GM12878 (cell line): ENCODE results near the gene ADAMTSL2. TPM values are rescaled to one million over a fixed set of nuclear protein-coding genes. Genes with fewer than 3 reads are reported as not detected.

ENCODE experiments used
- ATAC-seq: fragments of 200-7000 bp; cut with Tn5 transposase; 3 replicates; pipeline ENCODE4 v1.9.1; 2020; ENCODE audit warnings: mild to moderate bottlenecking, moderate library complexity
- BruUV-seq: library from RNA; stranded (reverse); fragments of 400-500 nt; replicated peaks from 2 replicates; lab custom pipeline; 2021; lab: Mats Ljungman, UMichigan
- CTCF ChIA-PET: fragments of 300-600 bp; sonication (Branson Sonifier 250); formaldehyde crosslinking; extraction: SDS; loops from one replicate; lab custom pipeline; 2021; ENCODE audit warnings: inconsistent platforms; lab: Yijun Ruan, JAX
- POLR2A ChIA-PET: fragments of 350-600 bp; formaldehyde crosslinking; extraction: SDS; loops from one replicate; lab custom pipeline; 2021; ENCODE audit warnings: inconsistent platforms; lab: Charles Lee
- RAD21 ChIA-PET: fragments of 300-600 bp; sonication (Branson Sonifier 250); formaldehyde crosslinking; loops from one replicate; lab custom pipeline; 2023; ENCODE audit warnings: antibody characterized with exemption; ENCODE audit not compliant: unreplicated experiment; lab: Charles Lee
- SMC1A ChIA-PET: fragments of 300-600 bp; sonication (Branson Sonifier 250); formaldehyde crosslinking; loops from one replicate; lab custom pipeline; 2023; ENCODE audit not compliant: unreplicated experiment, uncharacterized antibody; lab: Charles Lee
- DNase-seq: peaks from one replicate; pipeline ENCODE4 v3.0.0-alpha.2; 2011; ENCODE audit warnings: low read depth, low spot score
- FAIRE-seq: peaks from 3 replicates; lab custom pipeline; 2011; peaks lifted over from hg19 to GRCh38; lab: Jason Lieb, UNC
- H2AFZ ChIP-seq: 2 replicates; pipeline ENCODE4 v1.6.0; 2011; ENCODE audit warnings: low read depth, low read length, control low read depth; ENCODE audit not compliant: control insufficient read depth
- H3K27ac ChIP-seq: 2 replicates; pipeline ENCODE4 v1.5.1; 2011; ENCODE audit warnings: control low read depth; ENCODE audit not compliant: control insufficient read depth, insufficient read depth
- H3K27me3 ChIP-seq, 2 experiments: replicated peaks in 1 of 2; 2 replicates each; pipeline versions ENCODE4 v1.6.0 to v1.6.1; 2011; ENCODE audit warnings: low read length in 1 of 2; ENCODE audit not compliant: control insufficient read depth in 2 of 2, insufficient read depth in 2 of 2
- H3K36me3 ChIP-seq, 2 experiments: 2 replicates each; pipeline ENCODE4 v1.5.1; 2011; ENCODE audit warnings: low read length in 1 of 2; ENCODE audit not compliant: control insufficient read depth in 2 of 2, insufficient read depth in 2 of 2
- H3K4me1 ChIP-seq: 2 replicates; pipeline ENCODE4 v1.6.1; 2011; ENCODE audit warnings: mild to moderate bottlenecking, low read length, moderate library complexity, mixed read lengths; ENCODE audit not compliant: control insufficient read depth, insufficient read depth
- H3K4me2 ChIP-seq: 2 replicates; pipeline ENCODE4 v1.6.0; 2011; ENCODE audit warnings: control low read depth; ENCODE audit not compliant: control insufficient read depth, insufficient read depth
- H3K4me3 ChIP-seq: fragments of 200-600 bp; sonication (generic); 2 replicates; pipeline ENCODE4 v1.5.1; 2016
- H3K79me2 ChIP-seq: 2 replicates; pipeline ENCODE4 v1.6.0; 2011; ENCODE audit warnings: low read length; ENCODE audit not compliant: control insufficient read depth, insufficient read depth
- H3K9ac ChIP-seq: 2 replicates; pipeline ENCODE4 v1.8.0; 2011; ENCODE audit warnings: low read length, control low read depth, mixed read lengths; ENCODE audit not compliant: control insufficient read depth, insufficient read depth
- H3K9me3 ChIP-seq: replicated peaks from 3 replicates; pipeline ENCODE4 v1.5.1; 2011; ENCODE audit warnings: mild to moderate bottlenecking, low read length; ENCODE audit not compliant: control insufficient read depth, insufficient read depth
- H4K20me1 ChIP-seq: 2 replicates; pipeline ENCODE4 v1.6.0; 2011; ENCODE audit not compliant: control insufficient read depth, insufficient read depth
- CTCF ChIP-seq, 3 experiments: IDR thresholded peaks in 2 of 3; conservative IDR thresholded peaks in 1 of 3; 2 replicates each; pipeline ENCODE4 v1.5.1; 2011; ENCODE audit warnings: low read depth in 3 of 3, low read length in 3 of 3, mild to moderate bottlenecking in 3 of 3, control low read depth in 2 of 3, moderate library complexity in 2 of 3, inconsistent platforms in 1 of 3, mixed read lengths in 1 of 3; ENCODE audit not compliant: control insufficient read depth in 2 of 3, insufficient read depth in 1 of 3; ENCODE audit errors: extremely low read depth in 1 of 3
- FOS ChIP-seq: IDR thresholded peaks from 3 replicates; pipeline ENCODE4 v1.6.1; 2011; ENCODE audit warnings: borderline replicate concordance; ENCODE audit not compliant: insufficient read length; ENCODE audit errors: extremely low read depth
- JUND ChIP-seq: IDR thresholded peaks from 2 replicates; pipeline ENCODE4 v1.6.1; 2012; ENCODE audit warnings: low read depth, mild to moderate bottlenecking, low read length, improper control_type of control experiment, moderate library complexity
- RUNX3 ChIP-seq: IDR thresholded peaks from 2 replicates; pipeline ENCODE4 v1.6.1; 2012; ENCODE audit warnings: low read length, inconsistent platforms
- TCF3 ChIP-seq: IDR thresholded peaks from 2 replicates; pipeline ENCODE4 v1.6.1; 2012; ENCODE audit warnings: low read depth, mild to moderate bottlenecking, low read length, borderline replicate concordance; ENCODE audit not compliant: insufficient read depth
- USF1 ChIP-seq: IDR thresholded peaks from 2 replicates; pipeline ENCODE4 v1.6.1; 2011; ENCODE audit warnings: borderline replicate concordance, low read depth, mild to moderate bottlenecking, moderate library complexity, mixed read lengths, low read length; ENCODE audit not compliant: insufficient read depth; ENCODE audit errors: extremely low read length
- whole genome bisulfite sequencing: methylation state at CpG from one replicate; pipeline ENCODE4 v1.1.6; 2016; ENCODE audit warnings: low lambda C conversion rate; ENCODE audit not compliant: insufficient replicate concordance, insufficient coverage; ENCODE audit errors: missing lambda C conversion rate; 5-methylcytosine and 5-hydroxymethylcytosine counted together
- in situ Hi-C: fragments of 300-500 bp; cut with MboI; formaldehyde crosslinking; loops from 9 replicates; pipeline ENCODE4 v1.14.3; 2018; ENCODE audit warnings: mixed read lengths
- intact Hi-C: fragments of 100-400 bp; cut with micrococcal nuclease; formaldehyde crosslinking; loops from one replicate; pipeline ENCODE4 v1.14.2; 2022; ENCODE audit not compliant: unreplicated experiment
- polyA plus RNA-seq, 11 experiments: library from polyadenylated mRNA; depleted of rRNA in 4 of 11; unstranded in 6 of 11; stranded (reverse) in 5 of 11; fragments of >200 nt; fragmentation: Nextera tagmentation in 4 of 11; fragmentation: Illumina TruSeq in 1 of 11; extraction: Ambion mirVana in 4 of 11; extraction: Trizol in 1 of 11; gene quantifications; 1 replicate in 1 of 11; 2 replicates in 10 of 11; pipeline versions ENCODE4 v1.2.1 to v1.2.3, GENCODE V29; 2011 to 2016; ENCODE audit warnings: inconsistent platforms in 2 of 11, missing spikeins in 2 of 11, low read depth in 1 of 11
- total RNA-seq, 4 experiments: library from RNA; depleted of rRNA in 3 of 4; stranded (reverse); fragments of >200 nt in 3 of 4; fragmentation: Illumina TruSeq in 1 of 4; extraction: Trizol in 1 of 4; gene quantifications; 2 replicates each; pipeline versions ENCODE4 v1.2.1 to v1.2.3, GENCODE V29; 2013 to 2021

ADAMTSL2 gene
- total and polyA plus RNA-seq, 10 of the 15 experiments (the other 5 are each of a cell fraction or from before 2014, with no cell fraction given) = 0.07 TPM; not detected in 9

DNA sequence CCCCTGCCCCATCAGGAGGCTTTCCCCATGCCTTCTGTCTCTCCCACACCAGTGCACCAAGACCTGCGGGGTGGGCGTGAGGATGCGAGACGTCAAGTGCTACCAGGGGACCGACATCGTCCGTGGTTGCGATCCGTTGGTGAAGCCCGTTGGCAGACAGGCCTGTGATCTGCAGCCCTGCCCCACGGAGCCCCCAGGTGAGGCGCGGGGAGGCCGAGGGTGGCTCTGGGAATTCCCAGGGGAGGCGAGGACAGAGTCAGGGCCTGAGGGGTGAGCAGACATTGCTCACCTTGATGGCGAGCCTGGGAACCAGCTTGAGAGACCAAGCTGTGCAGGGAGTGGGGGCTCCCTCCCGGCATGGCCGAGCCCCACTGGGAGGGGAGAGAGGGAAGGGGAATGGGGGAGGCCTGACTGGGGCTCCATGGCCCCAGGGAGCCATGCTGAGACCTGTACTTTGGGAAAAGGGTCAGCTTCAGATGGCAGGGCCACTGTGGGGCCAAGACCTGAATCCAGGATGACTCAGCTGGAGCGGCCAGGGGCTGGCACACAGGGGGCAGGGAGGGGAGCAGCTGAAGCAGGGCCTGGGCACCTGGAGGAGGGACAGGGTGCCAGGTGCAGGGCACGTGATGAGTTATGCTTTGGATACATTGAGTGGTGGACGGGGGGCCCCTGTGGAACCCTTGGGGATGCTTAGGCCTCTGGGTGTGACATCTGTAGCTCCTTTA is 39.4 kb downstream of the ADAMTSL2 start (continued):
- TF ChIP-seq CTCF (IDR thresholded peaks at IDR 0.05 in 2 of 3, conservative IDR thresholded peaks at IDR 0.05 in 1 of 3; ENCODE audit: control insufficient read depth in 2 of 3, extremely low read depth in 1 of 3, insufficient read depth in 1 of 3, low read depth in 3 of 3, low read length in 3 of 3) (no peak), FOS (no peak)
- TF ChIP-seq, all 136 proteins: peak for 0

GRCh38 chr9:133574771-133575170 is 40.3 kb downstream of the ADAMTSL2 start:
- SMC1A ChIA-PET = no interaction called here
- Histone ChIP-seq H2AFZ (no peak overlapping the region), H3K9ac (no peak overlapping the region), H3K36me3 (no peaks in the 10 kb centered on the region), H4K20me1 (no peaks in the 10 kb centered on the region; the same call in 1 of the 2 replicates), H3K4me1 (no peaks in the 10 kb centered on the region; the same call in 1 of the 2 replicates), H3K9me3 (no peaks in the 10 kb centered on the region), H3K4me2 (no peak overlapping the region), H3K27ac (no peak overlapping the region), H3K4me3 (no peak overlapping the region), H3K27me3 (peaks cover 9 to 10% of the 10 kb centered on the region in 2 experiments; a peak in 3 of 4 replicates)
- RAD21 ChIA-PET = no interaction called here
- FAIRE-seq (no peak), DNase-seq (no peak), ATAC-seq (no peak)
- CTCF ChIA-PET = no interaction called here
- WGBS = 26% methylated on average over 17 of the region's 17 CpGs
- intact Hi-C loops (no loop called here), in situ Hi-C loops (no loop called here)
- BruUV-seq = no TSS peak
- POLR2A ChIA-PET = no interaction called here
- TF ChIP-seq JUND (no peak), USF1 (no peak), RUNX3 (no peak), TCF3 (no peak)
- TF ChIP-seq, all 136 proteins: peak for 0
- H3K79me2 ChIP-seq = no peaks in the 10 kb centered on the region
